ENCODE measurements around the gene EMD. TPM values are rescaled to one million over a fixed set of nuclear protein-coding genes. Genes with fewer than 3 reads are reported as not detected.
"Not testable (repeated sequence)": the region's sequence is repeated elsewhere in the genome, so short reads cannot be mapped to it uniquely, and the experiment has no call there.

The EMD gene
- total and polyA plus RNA-seq, 10 donors = 29.8 to 83.1 (median 54.3) TPM

DNA sequence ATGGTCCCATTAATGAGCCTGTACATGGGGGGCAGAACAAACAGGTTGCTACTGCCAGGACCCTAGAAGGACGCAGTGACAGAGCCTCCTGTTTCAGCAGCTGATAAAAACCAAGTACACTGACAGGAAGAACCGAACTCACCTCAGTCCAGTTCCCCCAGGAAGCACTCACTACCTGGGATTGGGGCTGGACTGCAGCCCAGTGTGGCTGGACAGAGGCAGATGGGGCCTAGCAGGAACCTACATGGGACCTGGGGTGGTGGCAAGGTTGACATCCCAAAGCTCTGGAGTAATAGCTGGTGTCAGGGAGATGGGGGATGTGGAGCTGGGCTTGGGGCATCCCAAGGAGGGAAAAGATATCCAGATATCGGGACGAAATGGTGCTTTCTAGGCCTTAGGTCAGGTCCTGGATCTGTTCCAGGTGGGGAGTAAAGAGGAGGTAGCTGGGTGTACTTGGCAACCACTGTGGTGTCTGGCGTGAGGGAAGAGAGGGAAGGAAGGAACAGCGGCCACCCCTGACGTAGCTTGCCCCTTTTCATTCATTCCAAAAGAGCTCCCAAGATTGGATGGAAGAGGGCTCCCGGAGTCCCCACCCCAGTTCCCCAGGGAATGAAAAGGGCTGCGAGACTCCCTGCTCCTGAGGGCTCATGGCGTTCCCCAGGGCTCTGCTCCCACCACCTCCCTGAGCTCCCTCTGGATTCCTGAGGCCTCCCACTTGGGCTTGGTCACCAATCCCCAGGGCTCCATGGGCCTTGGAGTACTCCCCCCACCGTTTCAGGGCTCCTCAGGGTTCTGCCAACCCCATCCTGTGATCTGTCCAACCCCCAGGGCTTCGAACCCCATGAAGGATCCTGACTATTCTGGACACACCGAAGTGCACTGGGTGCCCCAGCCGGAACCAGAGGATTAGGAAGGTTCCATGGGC is 4.5 kb downstream of the EMD start:
- TF ChIP-seq, protein P1, sequence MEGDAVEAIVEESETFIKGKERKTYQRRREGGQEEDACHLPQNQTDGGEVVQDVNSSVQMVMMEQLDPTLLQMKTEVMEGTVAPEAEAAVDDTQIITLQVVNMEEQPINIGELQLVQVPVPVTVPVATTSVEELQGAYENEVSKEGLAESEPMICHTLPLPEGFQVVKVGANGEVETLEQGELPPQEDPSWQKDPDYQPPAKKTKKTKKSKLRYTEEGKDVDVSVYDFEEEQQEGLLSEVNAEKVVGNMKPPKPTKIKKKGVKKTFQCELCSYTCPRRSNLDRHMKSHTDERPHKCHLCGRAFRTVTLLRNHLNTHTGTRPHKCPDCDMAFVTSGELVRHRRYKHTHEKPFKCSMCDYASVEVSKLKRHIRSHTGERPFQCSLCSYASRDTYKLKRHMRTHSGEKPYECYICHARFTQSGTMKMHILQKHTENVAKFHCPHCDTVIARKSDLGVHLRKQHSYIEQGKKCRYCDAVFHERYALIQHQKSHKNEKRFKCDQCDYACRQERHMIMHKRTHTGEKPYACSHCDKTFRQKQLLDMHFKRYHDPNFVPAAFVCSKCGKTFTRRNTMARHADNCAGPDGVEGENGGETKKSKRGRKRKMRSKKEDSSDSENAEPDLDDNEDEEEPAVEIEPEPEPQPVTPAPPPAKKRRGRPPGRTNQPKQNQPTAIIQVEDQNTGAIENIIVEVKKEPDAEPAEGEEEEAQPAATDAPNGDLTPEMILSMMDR (IDR thresholded peaks at IDR 0.05 in 8 of 11, conservative IDR thresholded peaks at IDR 0.05 in 3 of 11) = no peak
- TF ChIP-seq POLR2AphosphoS5 (IDR thresholded peaks at IDR 0.05) (no peak), POLR2A (IDR thresholded peaks at IDR 0.05) (no peak)
- H3K4me3 ChIP-seq = no peak overlapping the region
- H3K27ac ChIP-seq = peak overlapping the region in 1 of 8 donors; percentile 4
- no peaks in the 10 kb centered on the region for H3K27me3 ChIP-seq (replicated peaks in 1 of 7)
- peaks cover 7 to 30% (median 15%) of the 10 kb centered on the region in 6 donors for H3K4me1 ChIP-seq
- intact Hi-C loops (cut with DNase I; ENCODE audit: low total_unique reads) = no loop called here
- 68 to 87% (median 77%) methylated on average over 10 to 14 of the region's 14 CpGs for WGBS, 5 donors
- H3K36me3 ChIP-seq = peaks cover 0 to 22% (median 0%) of the 10 kb centered on the region in 6 donors
- no peak for DNase-seq
- peaks cover 0 to 2% (median 0%) of the 10 kb centered on the region in 8 donors for H3K9me3 ChIP-seq

DNA sequence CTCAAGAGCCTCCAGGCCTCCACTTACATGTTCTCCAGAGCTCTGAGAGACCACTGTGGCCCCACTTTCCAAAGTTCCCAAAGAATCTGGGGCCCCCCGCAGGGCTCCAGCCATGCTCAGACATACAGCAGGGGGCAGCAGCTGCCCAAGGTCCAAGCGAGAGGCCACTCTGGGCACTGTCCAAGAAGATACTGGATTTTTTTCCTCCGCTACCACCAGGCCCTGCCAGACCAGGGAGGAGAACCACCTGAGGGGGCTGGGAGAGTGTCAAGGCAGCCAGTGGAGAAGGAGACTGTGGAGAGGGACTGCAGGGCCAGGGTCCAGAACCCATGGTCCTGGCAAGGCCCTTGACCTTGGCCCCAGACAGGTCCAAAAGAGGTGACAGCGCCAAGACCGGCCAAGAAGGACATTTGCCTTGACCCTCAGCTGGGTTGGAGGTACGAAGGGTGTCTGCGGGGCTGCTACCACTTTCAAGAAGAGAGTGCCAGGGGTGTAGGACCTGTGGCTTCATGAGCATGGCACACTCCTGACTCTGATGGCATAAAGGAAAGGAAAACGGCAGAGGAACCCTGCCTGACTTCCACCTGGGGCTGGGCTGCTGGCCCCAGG is 5.3 kb downstream of the EMD start:
- Histone ChIP-seq H3K4me1 (peaks cover 7 to 30% (median 15%) of the 10 kb centered on the region in 6 donors), H3K9me3 (no peaks in the 10 kb centered on the region), H3K36me3 (peaks cover 0 to 22% (median 0%) of the 10 kb centered on the region in 6 donors), H3K27ac (no peak overlapping the region), H3K27me3 (replicated peaks in 1 of 7) (no peaks in the 10 kb centered on the region), H3K4me3 (no peak overlapping the region)
- no peak for DNase-seq
- intact Hi-C loops (cut with DNase I; ENCODE audit: low total_unique reads) = no loop called here
- WGBS, 5 donors = 61 to 66% (median 62%) methylated on average over 7 to 8 of the region's 8 CpGs
- TF ChIP-seq POLR2AphosphoS5 (IDR thresholded peaks at IDR 0.05) (no peak), POLR2A (IDR thresholded peaks at IDR 0.05) (no peak)
- TF ChIP-seq, protein P1 (IDR thresholded peaks at IDR 0.05 in 8 of 11, conservative IDR thresholded peaks at IDR 0.05 in 3 of 11) = peak in 7 of 11 experiments; percentile 28 to 43 (median 38)

DNA sequence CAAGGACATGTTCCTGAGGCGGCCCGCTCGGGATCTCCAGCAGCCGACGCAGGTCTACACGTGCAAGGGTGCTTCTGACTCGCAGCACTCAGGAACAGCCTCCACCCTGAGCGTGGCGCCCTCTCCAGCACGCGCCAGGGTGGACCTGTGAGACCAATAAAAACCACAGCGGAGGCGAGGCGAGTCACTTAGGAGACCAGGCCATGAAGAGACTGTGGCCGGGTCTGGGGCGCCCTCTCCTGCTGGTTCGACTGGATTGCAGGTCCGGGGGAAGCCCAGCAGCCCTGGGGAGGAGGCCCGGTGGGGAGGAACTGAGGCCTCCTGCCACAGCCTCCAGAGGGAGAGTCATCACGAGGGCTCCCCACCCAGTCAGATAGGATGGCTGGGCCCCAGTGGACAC is 9.0 kb downstream of the EMD start:
- intact Hi-C loops (cut with DNase I; ENCODE audit: low total_unique reads); H3K4me3 ChIP-seq; H3K27me3 ChIP-seq (replicated peaks in 1 of 7); DNase-seq; H3K4me1 ChIP-seq; H3K27ac ChIP-seq; H3K36me3 ChIP-seq; H3K9me3 ChIP-seq: not testable (repeated sequence)
- WGBS, 5 donors = no CpG with 5 or more reads among the region's 20 CpGs

DNA sequence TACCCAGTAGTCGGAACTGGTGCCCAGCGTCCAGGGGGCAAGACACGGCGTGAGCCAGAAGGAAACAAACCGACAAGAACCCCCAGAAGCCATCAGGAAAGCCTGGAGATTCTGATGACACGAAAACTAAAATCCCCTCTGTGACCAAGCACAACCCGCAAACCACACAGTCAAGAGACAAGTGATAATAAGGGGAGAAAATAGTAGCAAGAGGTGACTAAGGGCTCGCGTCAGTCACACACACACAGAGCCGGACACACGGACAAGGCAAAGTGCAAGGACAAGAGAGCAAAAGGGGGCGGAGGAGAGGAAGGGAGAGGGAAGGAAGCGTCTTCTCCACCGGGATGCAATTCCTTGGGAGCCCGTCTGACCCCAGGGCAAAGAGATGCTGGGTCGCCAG is 9.6 kb downstream of the EMD start:
- intact Hi-C loops (cut with DNase I; ENCODE audit: low total_unique reads); DNase-seq; H3K36me3 ChIP-seq; H3K4me1 ChIP-seq; H3K9me3 ChIP-seq; H3K27ac ChIP-seq; H3K27me3 ChIP-seq (replicated peaks in 1 of 7); H3K4me3 ChIP-seq: not testable (repeated sequence)
- WGBS, 5 donors = no CpG with 5 or more reads among the region's 16 CpGs
